Astrocyte (in vitro differentiated cells and primary cell): ENCODE data around the gene FBXO3. TPM values are rescaled to one million over a fixed set of nuclear protein-coding genes. Genes with fewer than 3 reads are reported as not detected.
A peak's percentile ranks its signal among the peaks of the same experiment; 100 is the strongest.

ENCODE experiments used
- DNase-seq: peaks from one replicate; pipeline ENCODE4 v3.0.0-alpha.2; 2010; ENCODE audit warnings: low read depth
- FAIRE-seq: peaks from 2 replicates; lab custom pipeline; 2011; peaks lifted over from hg19 to GRCh38; lab: Jason Lieb, UNC
- H2AFZ ChIP-seq: 2 replicates; pipeline ENCODE4 v1.6.0; 2012; ENCODE audit warnings: low read depth, low read length, inconsistent platforms
- H3K27ac ChIP-seq: 2 replicates; pipeline ENCODE4 v1.5.1; 2011; ENCODE audit warnings: low read depth, low read length, inconsistent platforms
- H3K27me3 ChIP-seq: 2 replicates; pipeline ENCODE4 v1.6.0; 2011; ENCODE audit warnings: low read length, inconsistent platforms; ENCODE audit not compliant: insufficient read depth
- H3K36me3 ChIP-seq: 2 replicates; pipeline ENCODE4 v1.5.1; 2011; ENCODE audit warnings: low read length, inconsistent platforms; ENCODE audit not compliant: insufficient read depth
- H3K4me1 ChIP-seq: 2 replicates; pipeline ENCODE4 v1.5.1; 2011; ENCODE audit warnings: low read length, inconsistent platforms; ENCODE audit not compliant: insufficient read depth
- H3K4me2 ChIP-seq: 2 replicates; pipeline ENCODE4 v1.6.0; 2012; ENCODE audit warnings: low read length, inconsistent platforms
- H3K4me3 ChIP-seq: 2 replicates; pipeline ENCODE4 v1.5.1; 2011; ENCODE audit warnings: low read depth, mild to moderate bottlenecking, low read length, inconsistent platforms; ENCODE audit not compliant: insufficient read depth
- H3K79me2 ChIP-seq: 2 replicates; pipeline ENCODE4 v1.6.0; 2012; ENCODE audit warnings: mild to moderate bottlenecking, low read length, inconsistent platforms; ENCODE audit not compliant: insufficient read depth
- H3K9ac ChIP-seq: 2 replicates; pipeline ENCODE4 v1.6.0; 2012; ENCODE audit warnings: mild to moderate bottlenecking, low read length, inconsistent platforms
- H3K9me3 ChIP-seq: 2 replicates; pipeline ENCODE4 v1.5.1; 2012; ENCODE audit warnings: low read depth, mild to moderate bottlenecking, low read length, inconsistent platforms; ENCODE audit not compliant: insufficient read depth
- H4K20me1 ChIP-seq: 2 replicates; pipeline ENCODE4 v1.6.0; 2012; ENCODE audit warnings: low read length, inconsistent platforms; ENCODE audit not compliant: insufficient read depth
- H3K27ac Mint-ChIP-seq: one replicate; pipeline ENCODE4 v1.8.0; 2021; ENCODE audit warnings: mild to moderate bottlenecking, mixed read lengths; ENCODE audit not compliant: unreplicated experiment
- H3K27me3 Mint-ChIP-seq: one replicate; pipeline ENCODE4 v1.8.0; 2021; ENCODE audit warnings: low read depth, mixed read lengths; ENCODE audit not compliant: unreplicated experiment
- H3K36me3 Mint-ChIP-seq: one replicate; pipeline ENCODE4 v1.8.0; 2021; ENCODE audit warnings: low read depth, mixed read lengths; ENCODE audit not compliant: unreplicated experiment
- H3K4me1 Mint-ChIP-seq: one replicate; pipeline ENCODE4 v1.8.0; 2021; ENCODE audit warnings: low read depth, mixed read lengths; ENCODE audit not compliant: unreplicated experiment
- H3K4me3 Mint-ChIP-seq: one replicate; pipeline ENCODE4 v1.8.0; 2021; ENCODE audit warnings: mild to moderate bottlenecking, moderate library complexity, mixed read lengths; ENCODE audit not compliant: unreplicated experiment
- H3K9me3 Mint-ChIP-seq: one replicate; pipeline ENCODE4 v1.8.0; 2021; ENCODE audit warnings: mild to moderate bottlenecking, mixed read lengths; ENCODE audit not compliant: unreplicated experiment
- CTCF ChIP-seq: IDR thresholded peaks from 2 replicates; pipeline ENCODE4 v1.5.1; 2011; ENCODE audit warnings: low read depth, mild to moderate bottlenecking, inconsistent platforms, low read length, moderate library complexity; ENCODE audit not compliant: insufficient read depth
- EZH2 ChIP-seq: IDR thresholded peaks from 2 replicates; pipeline ENCODE4 v1.6.1; 2012; ENCODE audit warnings: mild to moderate bottlenecking, low read length, inconsistent platforms; ENCODE audit not compliant: insufficient read depth
- total RNA-seq: library from RNA; stranded (reverse); gene quantifications from 2 replicates; pipeline ENCODE4 v1.2.1, GENCODE V29; 2021

The FBXO3 gene
- total RNA-seq, 1 donor from 2014 or later = 23.5 TPM

GRCh38 chr11:33706966-33707365 is 67.4 kb downstream of the FBXO3 start:
- no peak for FAIRE-seq
- H3K79me2 ChIP-seq = peaks cover 42% of the 10 kb centered on the region
- H3K4me3 Mint-ChIP-seq = no peak overlapping the region
- peaks cover 61% of the 10 kb centered on the region for H3K36me3 ChIP-seq
- H3K27me3 Mint-ChIP-seq = no peaks in the 10 kb centered on the region
- H3K9me3 ChIP-seq = no peaks in the 10 kb centered on the region
- no peak overlapping the region for H3K9ac ChIP-seq
- H4K20me1 ChIP-seq = peaks cover 31% of the 10 kb centered on the region
- no peaks in the 10 kb centered on the region for H3K27me3 ChIP-seq
- TF ChIP-seq CTCF (no peak), EZH2 (no peak)
- no peak overlapping the region for H2AFZ ChIP-seq
- no peak overlapping the region for H3K4me3 ChIP-seq
- peaks cover 27% of the 10 kb centered on the region for H3K4me1 Mint-ChIP-seq
- no peak overlapping the region for H3K27ac Mint-ChIP-seq
- H3K9me3 Mint-ChIP-seq = no peaks in the 10 kb centered on the region
- H3K4me1 ChIP-seq = peaks cover 30% of the 10 kb centered on the region
- H3K4me2 ChIP-seq = no peak overlapping the region
- H3K27ac ChIP-seq = no peak overlapping the region
- no peak for DNase-seq
- H3K36me3 Mint-ChIP-seq = peaks cover 22% of the 10 kb centered on the region

- H3K36me3 ChIP-seq = peaks cover 57% of the 10 kb centered on the region
- Mint-ChIP-seq H3K4me1 (peaks cover 31% of the 10 kb centered on the region), H3K27me3 (no peaks in the 10 kb centered on the region), H3K27ac (no peak overlapping the region), H3K4me3 (no peak overlapping the region), H3K9me3 (no peaks in the 10 kb centered on the region), H3K36me3 (peaks cover 22% of the 10 kb centered on the region)
- FAIRE-seq (no peak), DNase-seq (no peak)
- H3K9me3 ChIP-seq = no peaks in the 10 kb centered on the region
- H3K4me3 ChIP-seq = no peak overlapping the region
- peaks cover 38% of the 10 kb centered on the region for H3K79me2 ChIP-seq
- no peak overlapping the region for H3K27ac ChIP-seq
- H3K4me1 ChIP-seq = peaks cover 35% of the 10 kb centered on the region
- H3K27me3 ChIP-seq = no peaks in the 10 kb centered on the region
- H2AFZ ChIP-seq = no peak overlapping the region
- no peak overlapping the region for H3K9ac ChIP-seq
- no peak overlapping the region for H3K4me2 ChIP-seq
- no peak for TF ChIP-seq EZH2
- TF ChIP-seq CTCF = no peak
- peaks cover 29% of the 10 kb centered on the region for H4K20me1 ChIP-seq
These were observed 67.8 kb downstream of the FBXO3 start for GRCh38 chr11:33706546-33706945.

- Histone ChIP-seq H3K27me3 (no peaks in the 10 kb centered on the region), H3K79me2 (peaks cover 22% of the 10 kb centered on the region), H3K4me1 (peaks cover 49% of the 10 kb centered on the region), H3K4me3 (no peak overlapping the region), H2AFZ (no peak overlapping the region), H3K27ac (peak overlapping the region; percentile 20), H3K4me2 (peak overlapping the region; percentile 41), H3K36me3 (peaks cover 44% of the 10 kb centered on the region), H3K9ac (peak overlapping the region; percentile 23), H4K20me1 (peaks cover 8% of the 10 kb centered on the region), H3K9me3 (no peaks in the 10 kb centered on the region)
- DNase-seq = no peak
- H3K27ac Mint-ChIP-seq = no peak overlapping the region
- no peak overlapping the region for H3K4me3 Mint-ChIP-seq
- H3K27me3 Mint-ChIP-seq = no peaks in the 10 kb centered on the region
- peaks cover 15% of the 10 kb centered on the region for H3K36me3 Mint-ChIP-seq
- TF ChIP-seq CTCF (peak; percentile 20), EZH2 (no peak)
- no peaks in the 10 kb centered on the region for H3K9me3 Mint-ChIP-seq
- no peak for FAIRE-seq
- peaks cover 39% of the 10 kb centered on the region for H3K4me1 Mint-ChIP-seq
These were observed 69.9 kb downstream of the FBXO3 start for GRCh38 chr11:33704240-33705002.
